Measurements from ENCODE around the gene KRTAP10-7.
"Not testable (repeated sequence)": the region's sequence is repeated elsewhere in the genome, so short reads cannot be mapped to it uniquely, and the experiment has no call there.

GRCh38 chr21:44637851-44638348 lies 37.5 kb downstream of the KRTAP10-7 start:
- TF ChIP-seq CTCF, POLR2A, POLR2AphosphoS5, EP300 (IDR thresholded peaks at IDR 0.05): not testable (repeated sequence)
